Activated CD8-positive, alpha-beta memory T cell treated with anti-CD3 and anti-CD28 coated beads, Interleukin-2, amount 10 ng/mL, durations not matched to agents 7 days and 5 days (primary cell): ENCODE results near the gene POMP. TPM values are rescaled to one million over a fixed set of nuclear protein-coding genes. Genes with fewer than 3 reads are reported as not detected.
"Not testable (repeated sequence)": the region's sequence is repeated elsewhere in the genome, so short reads cannot be mapped to it uniquely, and the experiment has no call there.

Experiments used
- ATAC-seq: fragments of 150-1000 bp; cut with Tn5 transposase; one replicate; pipeline ENCODE4 v1.10.0; 2021; ENCODE audit warnings: moderate library complexity
- CTCF ChIA-PET: fragments of 350-600 bp; sonication (Branson Sonifier 250); formaldehyde crosslinking; loops from one replicate; lab custom pipeline; 2021; ENCODE audit warnings: antibody characterized with exemption; lab: Charles Lee
- DNase-seq: peaks from one replicate; pipeline ENCODE4 v3.0.0-alpha.2; 2020
- H3K27ac Mint-ChIP-seq: one replicate; pipeline ENCODE4 v1.8.0; 2021; ENCODE audit warnings: mild to moderate bottlenecking, mixed read lengths
- H3K27me3 Mint-ChIP-seq: one replicate; pipeline ENCODE4 v1.8.0; 2021; ENCODE audit warnings: mixed read lengths
- H3K36me3 Mint-ChIP-seq: one replicate; pipeline ENCODE4 v1.8.0; 2021; ENCODE audit warnings: mild to moderate bottlenecking, mixed read lengths
- H3K4me1 Mint-ChIP-seq: one replicate; pipeline ENCODE4 v1.8.0; 2021; ENCODE audit warnings: mixed read lengths
- H3K4me3 Mint-ChIP-seq: one replicate; pipeline ENCODE4 v1.8.0; 2021; ENCODE audit warnings: mild to moderate bottlenecking, moderate library complexity, mixed read lengths
- H3K9me3 Mint-ChIP-seq: one replicate; pipeline ENCODE4 v1.8.0; 2022; ENCODE audit warnings: low read depth, mixed read lengths
- total RNA-seq, 2 experiments: library from RNA; stranded (reverse); gene quantifications; one replicate each; pipeline ENCODE4 v1.2.3, GENCODE V29; 2021

Gene POMP
- total RNA-seq, 2 experiments from 2014 or later: 66.2 to 93.1 TPM

- Mint-ChIP-seq H3K9me3 (no peaks in the 10 kb centered on the region), H3K27ac (no peak overlapping the region), H3K36me3 (peaks cover 1% of the 10 kb centered on the region), H3K4me3 (no peak overlapping the region), H3K27me3 (peaks cover 12% of the 10 kb centered on the region), H3K4me1 (no peaks in the 10 kb centered on the region)
- CTCF ChIA-PET: no interaction called here
- DNase-seq (no peak), ATAC-seq (no peak)
These were observed 26.2 kb downstream of the POMP start for GRCh38 chr13:28685114-28685513.

DNA sequence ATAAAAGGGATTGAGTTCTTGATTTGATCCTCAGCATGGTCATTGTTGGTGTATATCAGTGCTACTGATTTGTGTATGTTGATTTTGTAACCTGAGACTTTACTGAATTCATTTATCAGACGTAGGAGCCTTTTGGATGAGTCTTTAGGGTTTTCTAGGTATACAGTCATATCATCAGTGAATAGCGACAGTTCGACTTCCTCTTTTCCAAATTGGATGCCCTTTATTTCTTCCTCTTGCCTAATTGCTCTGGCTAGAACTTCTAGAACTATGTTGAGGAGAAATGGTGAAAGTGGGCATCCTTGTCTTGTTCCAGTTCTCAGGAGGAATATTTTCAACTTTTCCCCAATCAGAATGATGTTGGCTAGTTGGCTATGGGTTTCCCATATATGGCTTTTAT is 27.0 kb downstream of the POMP start:
- no peak overlapping the region for H3K4me3 Mint-ChIP-seq
- ATAC-seq (no peak), DNase-seq (no peak)
- H3K4me1 Mint-ChIP-seq: no peaks in the 10 kb centered on the region
- CTCF ChIA-PET: no interaction called here
- H3K27me3 Mint-ChIP-seq: peaks cover 18% of the 10 kb centered on the region
- no peak overlapping the region for H3K27ac Mint-ChIP-seq
- peaks cover under 1% of the 10 kb centered on the region for H3K9me3 Mint-ChIP-seq
- peaks cover 1% of the 10 kb centered on the region for H3K36me3 Mint-ChIP-seq

GRCh38 chr13:28693605-28694491 is 34.9 kb downstream of the POMP start:
- H3K4me1 Mint-ChIP-seq, DNase-seq, H3K4me3 Mint-ChIP-seq, H3K27ac Mint-ChIP-seq, ATAC-seq, CTCF ChIA-PET, H3K9me3 Mint-ChIP-seq, H3K36me3 Mint-ChIP-seq: not testable (repeated sequence)
- H3K27me3 Mint-ChIP-seq: peaks cover 20% of the 10 kb centered on the region

- no peak for ATAC-seq
- Mint-ChIP-seq H3K27ac (no peak overlapping the region), H3K4me3 (no peak overlapping the region), H3K36me3 (peaks cover 14% of the 10 kb centered on the region), H3K27me3 (peaks cover 4% of the 10 kb centered on the region), H3K9me3 (no peaks in the 10 kb centered on the region), H3K4me1 (no peaks in the 10 kb centered on the region)
- CTCF ChIA-PET: interaction anchor here (1.3 kb wide), 1 partner anchor 18 kb away, joined by 3 read pairs; no protein-coding TSS in a partner anchor
- DNase-seq: no peak
These were observed 38.5 kb downstream of the POMP start for GRCh38 chr13:28697441-28697840.

- no peak overlapping the region for H3K27ac Mint-ChIP-seq
- CTCF ChIA-PET: no interaction called here
- no peak for ATAC-seq
These were observed 40.3 kb downstream of the POMP start for GRCh38 chr13:28699246-28699645.

DNA sequence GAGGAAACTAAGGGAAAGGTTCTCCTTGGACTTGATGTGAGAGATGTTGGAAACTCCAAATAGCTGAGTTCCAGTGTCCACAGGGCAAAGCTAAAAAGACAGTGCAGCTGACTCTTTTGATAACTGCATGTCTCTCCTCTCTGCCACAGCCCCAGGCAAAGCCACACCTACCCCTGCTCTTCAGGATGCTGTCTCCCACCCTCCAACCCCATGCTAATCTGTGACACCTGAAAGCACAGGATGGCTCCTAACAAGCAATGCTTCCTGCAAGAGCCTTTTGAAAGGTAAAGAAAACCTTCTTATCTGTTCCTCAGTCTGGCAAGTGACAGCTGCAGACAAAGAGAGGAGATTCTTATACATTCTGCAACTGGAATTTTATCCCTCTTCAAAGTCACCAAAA is 45.4 kb downstream of the POMP start:
- Mint-ChIP-seq H3K9me3 (no peaks in the 10 kb centered on the region), H3K36me3 (peaks cover 17% of the 10 kb centered on the region), H3K4me3 (no peak overlapping the region), H3K27me3 (no peaks in the 10 kb centered on the region), H3K27ac (no peak overlapping the region), H3K4me1 (peaks cover 11% of the 10 kb centered on the region)
- CTCF ChIA-PET: no interaction called here
- DNase-seq: no peak
- ATAC-seq: no peak

More at GRCh38 chr13:28699246-28699645, 40.3 kb downstream of the POMP start:
- H3K9me3 Mint-ChIP-seq: no peaks in the 10 kb centered on the region
- no peak for DNase-seq
- peaks cover 14% of the 10 kb centered on the region for H3K36me3 Mint-ChIP-seq
- H3K4me3 Mint-ChIP-seq: no peak overlapping the region
- no peaks in the 10 kb centered on the region for H3K27me3 Mint-ChIP-seq
- no peaks in the 10 kb centered on the region for H3K4me1 Mint-ChIP-seq

GRCh38 chr13:28704919-28705318 is 46.0 kb downstream of the POMP start:
- ATAC-seq (no peak), DNase-seq (no peak)
- Mint-ChIP-seq H3K36me3 (peaks cover 20% of the 10 kb centered on the region), H3K9me3 (no peaks in the 10 kb centered on the region), H3K27ac (no peak overlapping the region), H3K4me1 (peaks cover 11% of the 10 kb centered on the region), H3K27me3 (no peaks in the 10 kb centered on the region), H3K4me3 (no peak overlapping the region)
- CTCF ChIA-PET: no interaction called here

- Mint-ChIP-seq H3K27me3 (no peaks in the 10 kb centered on the region), H3K27ac (no peak overlapping the region), H3K9me3 (no peaks in the 10 kb centered on the region), H3K36me3 (peaks cover 16% of the 10 kb centered on the region), H3K4me1 (peaks cover 11% of the 10 kb centered on the region), H3K4me3 (no peak overlapping the region)
- CTCF ChIA-PET: no interaction called here
- no peak for DNase-seq
- no peak for ATAC-seq
These were observed 46.6 kb downstream of the POMP start for GRCh38 chr13:28705461-28706083.

GRCh38 chr13:28707629-28708427 is 48.9 kb downstream of the POMP start:
- Mint-ChIP-seq H3K36me3 (peaks cover 10% of the 10 kb centered on the region), H3K27me3 (no peaks in the 10 kb centered on the region), H3K9me3 (no peaks in the 10 kb centered on the region), H3K4me1 (peaks cover 11% of the 10 kb centered on the region), H3K27ac (peak overlapping the region; percentile 47), H3K4me3 (no peak overlapping the region)
- DNase-seq: peak; percentile 53
- ATAC-seq: peak; percentile 97
- CTCF ChIA-PET: no interaction called here

DNA sequence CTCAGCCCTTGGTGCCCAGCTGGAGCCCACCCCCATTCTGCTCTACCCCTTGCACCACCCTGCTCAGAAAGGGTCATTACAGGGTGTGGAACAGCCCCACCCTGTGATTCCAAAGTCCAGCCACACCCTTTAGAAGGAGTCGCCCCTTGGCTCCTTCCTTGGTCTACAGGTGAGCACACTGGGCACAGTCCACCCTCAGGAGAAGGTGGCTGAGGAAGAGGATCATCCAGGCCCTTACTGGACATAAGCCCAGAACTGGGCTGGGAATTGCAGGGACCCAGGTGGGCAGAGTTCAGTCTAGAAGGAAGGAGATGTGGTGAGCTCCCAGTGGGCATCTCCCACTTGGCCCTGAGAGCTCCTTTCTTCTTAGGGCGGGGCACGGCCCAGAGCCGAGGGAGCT is 51.2 kb downstream of the POMP start:
- H3K27ac Mint-ChIP-seq: no peak overlapping the region
- no peak for ATAC-seq

GRCh38 chr13:28714651-28715050 is 55.7 kb downstream of the POMP start:
- H3K27me3 Mint-ChIP-seq: no peaks in the 10 kb centered on the region
- H3K36me3 Mint-ChIP-seq: peaks cover 3% of the 10 kb centered on the region
- DNase-seq (no peak), ATAC-seq (no peak)
- no peaks in the 10 kb centered on the region for H3K9me3 Mint-ChIP-seq
- H3K27ac Mint-ChIP-seq: no peak overlapping the region
- peaks cover 22% of the 10 kb centered on the region for H3K4me1 Mint-ChIP-seq
- no peak overlapping the region for H3K4me3 Mint-ChIP-seq
- CTCF ChIA-PET: no interaction called here

More for the DNA sequence above, 51.2 kb downstream of the POMP start:
- CTCF ChIA-PET: interaction anchor here (1.4 kb wide), 1 partner anchor 9 kb away, joined by 3 read pairs; the partner anchor contains the start of gene SLC46A3
- H3K4me3 Mint-ChIP-seq: no peak overlapping the region
- H3K36me3 Mint-ChIP-seq: peaks cover 13% of the 10 kb centered on the region
- H3K4me1 Mint-ChIP-seq: peaks cover 11% of the 10 kb centered on the region
- no peaks in the 10 kb centered on the region for H3K9me3 Mint-ChIP-seq
- H3K27me3 Mint-ChIP-seq: no peaks in the 10 kb centered on the region
- DNase-seq: no peak

- DNase-seq: no peak
- no peak for ATAC-seq
- no peak overlapping the region for H3K27ac Mint-ChIP-seq
- H3K9me3 Mint-ChIP-seq: no peaks in the 10 kb centered on the region
- H3K36me3 Mint-ChIP-seq: peaks cover 3% of the 10 kb centered on the region
- CTCF ChIA-PET: interaction anchor here (0.8 kb wide), 1 partner anchor 58 kb away, joined by 4 read pairs; the partner anchor contains the start of gene POMP
- H3K4me3 Mint-ChIP-seq: no peak overlapping the region
- no peaks in the 10 kb centered on the region for H3K27me3 Mint-ChIP-seq
- peaks cover 22% of the 10 kb centered on the region for H3K4me1 Mint-ChIP-seq
These were observed 57.6 kb downstream of the POMP start for GRCh38 chr13:28716511-28716910.

DNA sequence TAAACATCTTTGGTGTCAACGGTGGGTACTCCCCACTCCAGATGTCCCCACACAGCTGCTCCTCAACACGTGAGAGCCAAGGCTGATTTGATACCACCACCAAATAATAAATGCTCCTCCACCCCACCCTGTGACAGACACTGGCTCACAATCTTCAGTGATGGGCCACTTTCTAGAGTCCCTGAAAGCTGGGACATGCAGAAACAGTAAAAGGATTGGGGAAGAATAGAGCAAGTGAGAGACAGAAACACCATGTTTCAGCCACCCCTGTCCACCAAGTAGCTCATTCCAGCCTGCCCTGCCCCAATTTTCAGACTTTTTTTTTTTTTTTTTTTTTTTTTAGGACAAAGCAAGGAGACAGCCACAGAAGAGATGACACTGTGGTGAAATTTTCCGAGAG is 58.2 kb downstream of the POMP start:
- Mint-ChIP-seq H3K27ac (no peak overlapping the region), H3K36me3 (peaks cover 3% of the 10 kb centered on the region), H3K27me3 (peaks cover 3% of the 10 kb centered on the region), H3K4me3 (peak overlapping the region; percentile 7), H3K4me1 (peaks cover 22% of the 10 kb centered on the region), H3K9me3 (no peaks in the 10 kb centered on the region)
- CTCF ChIA-PET: interaction anchor here (0.8 to 1.0 kb wide), 2 partner anchors 41 to 58 kb away, joined by 3 to 4 read pairs; partner anchors contain the start of gene POMP
- ATAC-seq (no peak), DNase-seq (no peak)
